Astrocyte of the cerebellum (primary cell): ENCODE measurements around the gene NDUFB2.
A peak's percentile ranks its signal among the peaks of the same experiment; 100 is the strongest.
"Not testable (repeated sequence)": the region's sequence is repeated elsewhere in the genome, so short reads cannot be mapped to it uniquely, and the experiment has no call there.

Source experiments
- DNase-seq: peaks from one replicate; pipeline ENCODE4 v3.0.0-alpha.2; 2011; ENCODE audit warnings: low read depth
- H3K4me3 ChIP-seq: 2 replicates; pipeline ENCODE4 v1.5.1; 2011; ENCODE audit warnings: mild to moderate bottlenecking, low read depth, low read length, moderate library complexity
- in situ Hi-C: cut with HindIII; loops from 2 replicates; pipeline ENCODE4 v1.10.0; 2017; ENCODE audit warnings: low sequenced_read_pairs
- TF ChIP-seq, protein P1 (sequence below): IDR thresholded peaks from 2 replicates; pipeline ENCODE4 v1.5.1; 2012; ENCODE audit warnings: low read length, low read depth, moderate library complexity, mild to moderate bottlenecking; ENCODE audit errors: missing control alignments

The NDUFB2 gene

GRCh38 chr7:140723574-140723973 is 27.1 kb downstream of the NDUFB2 start:
- in situ Hi-C loops: no loop called here
- TF ChIP-seq, protein P1, sequence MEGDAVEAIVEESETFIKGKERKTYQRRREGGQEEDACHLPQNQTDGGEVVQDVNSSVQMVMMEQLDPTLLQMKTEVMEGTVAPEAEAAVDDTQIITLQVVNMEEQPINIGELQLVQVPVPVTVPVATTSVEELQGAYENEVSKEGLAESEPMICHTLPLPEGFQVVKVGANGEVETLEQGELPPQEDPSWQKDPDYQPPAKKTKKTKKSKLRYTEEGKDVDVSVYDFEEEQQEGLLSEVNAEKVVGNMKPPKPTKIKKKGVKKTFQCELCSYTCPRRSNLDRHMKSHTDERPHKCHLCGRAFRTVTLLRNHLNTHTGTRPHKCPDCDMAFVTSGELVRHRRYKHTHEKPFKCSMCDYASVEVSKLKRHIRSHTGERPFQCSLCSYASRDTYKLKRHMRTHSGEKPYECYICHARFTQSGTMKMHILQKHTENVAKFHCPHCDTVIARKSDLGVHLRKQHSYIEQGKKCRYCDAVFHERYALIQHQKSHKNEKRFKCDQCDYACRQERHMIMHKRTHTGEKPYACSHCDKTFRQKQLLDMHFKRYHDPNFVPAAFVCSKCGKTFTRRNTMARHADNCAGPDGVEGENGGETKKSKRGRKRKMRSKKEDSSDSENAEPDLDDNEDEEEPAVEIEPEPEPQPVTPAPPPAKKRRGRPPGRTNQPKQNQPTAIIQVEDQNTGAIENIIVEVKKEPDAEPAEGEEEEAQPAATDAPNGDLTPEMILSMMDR: no peak
- no peak overlapping the region for H3K4me3 ChIP-seq
- DNase-seq: no peak

DNA sequence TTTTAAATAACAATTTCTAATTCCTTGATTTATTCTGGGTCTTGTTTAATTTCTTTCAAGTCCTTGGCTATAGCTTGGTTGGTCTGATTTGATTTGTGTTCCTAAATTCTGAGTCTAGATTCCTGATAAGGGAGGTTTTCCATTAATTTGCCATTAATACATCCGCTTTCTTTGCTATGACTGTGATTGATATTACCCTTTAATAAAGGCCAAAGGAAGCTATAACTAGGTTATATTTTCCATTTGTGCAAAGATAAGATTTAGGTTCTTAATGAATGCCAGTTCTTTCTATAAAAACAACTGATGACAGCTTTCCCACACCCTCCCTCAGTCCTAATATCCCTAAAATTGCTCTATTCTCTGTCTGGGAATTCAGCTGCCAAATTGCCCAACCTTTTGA is 28.2 kb downstream of the NDUFB2 start:
- in situ Hi-C loops: no loop called here
- no peak overlapping the region for H3K4me3 ChIP-seq
- no peak for DNase-seq
- TF ChIP-seq, protein P1: no peak

- in situ Hi-C loops: no loop called here
- TF ChIP-seq, protein P1: peak; percentile 53
- H3K4me3 ChIP-seq: no peak overlapping the region
- peak; percentile 9 for DNase-seq
These were observed 29.8 kb downstream of the NDUFB2 start for GRCh38 chr7:140726281-140726680.

DNA sequence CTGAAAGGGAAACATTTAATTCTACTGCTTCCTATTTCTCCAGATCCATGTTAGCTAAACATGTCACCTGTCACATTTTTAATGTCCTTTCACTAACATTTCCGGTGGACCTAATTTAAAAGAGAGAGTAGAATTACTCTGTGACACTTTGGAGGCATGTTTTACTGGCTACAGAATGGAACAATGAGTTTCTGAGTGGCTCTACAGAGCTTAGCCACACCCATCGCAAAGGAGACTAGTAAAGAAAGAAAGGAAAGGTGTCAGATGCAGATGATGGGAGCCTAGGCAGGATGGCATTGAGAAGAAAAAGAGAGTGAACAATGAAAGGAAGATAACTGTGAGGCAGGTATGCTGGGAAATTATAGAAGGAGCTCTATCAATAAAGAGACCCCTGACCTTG is 35.9 kb downstream of the NDUFB2 start:
- no peak overlapping the region for H3K4me3 ChIP-seq
- no peak for DNase-seq
- TF ChIP-seq, protein P1: no peak
- in situ Hi-C loops: no loop called here

- TF ChIP-seq, protein P1: no peak
- DNase-seq: no peak
- in situ Hi-C loops: no loop called here
- no peak overlapping the region for H3K4me3 ChIP-seq
These were observed 37.6 kb downstream of the NDUFB2 start for GRCh38 chr7:140734096-140734495.

DNA sequence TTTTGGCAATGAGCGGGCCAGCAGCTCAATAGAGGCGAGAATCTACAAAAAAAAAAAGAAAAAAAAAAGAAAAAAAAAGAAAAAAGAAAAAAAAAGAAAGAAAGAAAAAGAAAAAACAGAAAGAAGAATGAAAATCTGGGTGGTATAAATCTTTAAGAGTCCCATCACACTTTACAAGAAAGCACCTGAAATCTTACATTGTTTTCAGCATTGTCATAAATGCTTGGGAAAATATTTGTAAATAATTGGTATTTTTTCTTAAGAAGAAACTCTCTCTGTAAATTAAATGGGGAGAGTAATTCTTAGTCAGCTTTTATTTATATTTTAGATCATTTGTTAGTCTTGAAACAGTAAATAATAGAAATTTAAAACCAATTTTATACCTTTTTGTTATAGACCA is 38.2 kb downstream of the NDUFB2 start:
- no peak overlapping the region for H3K4me3 ChIP-seq
- DNase-seq: no peak
- TF ChIP-seq, protein P1: no peak
- in situ Hi-C loops: no loop called here

DNA sequence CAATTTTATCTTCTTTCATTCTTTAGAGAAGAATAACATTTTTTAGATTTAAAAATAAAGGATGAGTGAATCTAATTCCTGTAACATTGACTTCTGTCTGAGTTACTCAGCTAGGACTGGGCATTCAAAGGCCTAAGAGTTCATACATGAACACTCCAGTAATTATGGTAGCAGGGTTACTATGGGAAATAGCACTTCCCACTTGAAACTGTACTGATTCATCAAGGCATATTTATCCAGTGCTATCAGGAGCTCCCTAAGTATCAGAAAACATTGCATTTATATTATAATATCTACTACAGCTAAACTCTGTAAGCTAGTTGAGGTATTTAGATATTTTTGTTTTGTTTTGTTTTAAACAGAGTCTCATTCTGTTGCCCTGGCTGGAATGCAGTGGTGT is 41.8 kb downstream of the NDUFB2 start:
- no peak overlapping the region for H3K4me3 ChIP-seq
- TF ChIP-seq, protein P1: no peak
- DNase-seq: no peak
- in situ Hi-C loops: no loop called here

- in situ Hi-C loops, H3K4me3 ChIP-seq, DNase-seq: not testable (repeated sequence)
These were observed 46.7 kb downstream of the NDUFB2 start for GRCh38 chr7:140743255-140743654.
